ENCODE results near the gene GFER. TPM values are rescaled to one million over a fixed set of nuclear protein-coding genes. Genes with fewer than 3 reads are reported as not detected.
"Not testable (repeated sequence)": the region's sequence is repeated elsewhere in the genome, so short reads cannot be mapped to it uniquely, and the experiment has no call there.

Gene GFER
- total RNA-seq, 1 donor = 9.0 TPM

GRCh38 chr16:1946495-1947368, 37.3 kb upstream of the GFER start:
- H3K9me3 ChIP-seq (ENCODE audit: low read depth, low read length) = no peaks in the 10 kb centered on the region
- H3K4me3 ChIP-seq (ENCODE audit: low read length) = no peak overlapping the region
- no peaks in the 10 kb centered on the region for H3K27me3 ChIP-seq (ENCODE audit: insufficient read depth, low read length)
- H3K4me1 ChIP-seq (ENCODE audit: insufficient read depth, low read length) = peaks cover 20% of the 10 kb centered on the region

- no peaks in the 10 kb centered on the region for H3K27me3 ChIP-seq (ENCODE audit: insufficient read depth, low read length)
- no peak overlapping the region for H3K4me3 ChIP-seq (ENCODE audit: low read length)
- no peaks in the 10 kb centered on the region for H3K9me3 ChIP-seq (ENCODE audit: low read depth, low read length)
- peaks cover 14% of the 10 kb centered on the region for H3K4me1 ChIP-seq (ENCODE audit: insufficient read depth, low read length)
These were observed 36.7 kb upstream of the GFER start for GRCh38 chr16:1947369-1947670.

GRCh38 chr16:1949507-1949906, 34.5 kb upstream of the GFER start:
- no peaks in the 10 kb centered on the region for H3K4me1 ChIP-seq (ENCODE audit: insufficient read depth, low read length)
- no peaks in the 10 kb centered on the region for H3K9me3 ChIP-seq (ENCODE audit: low read depth, low read length)
- H3K27me3 ChIP-seq (ENCODE audit: insufficient read depth, low read length) = no peaks in the 10 kb centered on the region
- H3K4me3 ChIP-seq (ENCODE audit: low read length) = no peak overlapping the region

DNA sequence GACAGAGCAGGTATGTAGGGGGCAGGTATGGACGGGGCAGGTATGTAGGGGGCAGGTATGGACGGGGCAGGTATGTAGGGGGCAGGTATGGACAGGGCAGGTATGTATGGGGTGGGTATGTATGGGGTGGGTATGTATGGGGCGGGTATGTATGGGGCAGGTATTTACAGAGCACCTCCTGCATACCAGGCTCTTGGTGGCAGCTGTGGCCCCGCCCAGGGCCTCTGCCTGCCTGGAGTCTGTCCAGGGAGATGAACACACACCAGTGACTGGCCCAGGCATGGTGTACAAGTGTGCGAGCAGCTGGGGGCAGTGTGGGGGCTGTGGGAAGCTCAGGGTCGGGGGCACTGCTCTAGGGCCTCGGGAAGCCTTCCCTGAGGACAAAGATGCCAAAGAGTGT, 33.9 kb upstream of the GFER start:
- Histone ChIP-seq H3K27me3 (ENCODE audit: insufficient read depth, low read length) (no peaks in the 10 kb centered on the region), H3K4me1 (ENCODE audit: insufficient read depth, low read length) (no peaks in the 10 kb centered on the region)

GRCh38 chr16:1950559-1950958, 33.4 kb upstream of the GFER start:
- Histone ChIP-seq H3K27me3 (ENCODE audit: insufficient read depth, low read length) (no peaks in the 10 kb centered on the region), H3K4me3 (ENCODE audit: low read length) (no peak overlapping the region), H3K9me3 (ENCODE audit: low read depth, low read length) (no peaks in the 10 kb centered on the region), H3K4me1 (ENCODE audit: insufficient read depth, low read length) (no peaks in the 10 kb centered on the region)

More for the DNA sequence above, 33.9 kb upstream of the GFER start:
- Histone ChIP-seq H3K4me3 (ENCODE audit: low read length) (no peak overlapping the region), H3K9me3 (ENCODE audit: low read depth, low read length) (no peaks in the 10 kb centered on the region)

DNA sequence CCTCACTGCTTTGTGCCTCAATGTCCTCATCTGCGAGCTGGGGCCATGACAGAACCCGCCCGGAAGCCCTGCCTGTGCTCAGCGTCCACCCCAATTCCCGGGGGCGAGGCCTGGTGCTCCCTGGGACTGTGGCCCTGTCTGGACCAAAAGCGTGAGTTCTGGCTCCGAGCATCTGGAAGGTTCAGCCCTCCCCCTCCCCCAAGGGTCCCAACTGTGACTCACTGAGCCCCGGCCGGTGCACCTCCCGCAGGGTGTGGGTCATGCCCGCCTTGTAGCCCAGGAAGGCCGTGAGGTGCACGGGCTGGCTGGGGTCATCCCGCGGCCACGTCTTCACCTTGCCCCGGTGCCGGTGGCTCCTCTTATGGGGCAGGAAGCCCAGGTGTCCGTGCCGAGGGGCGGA, 30.3 kb upstream of the GFER start:
- H3K4me1 ChIP-seq (ENCODE audit: insufficient read depth, low read length) = peaks cover 2% of the 10 kb centered on the region
- H3K27me3 ChIP-seq (ENCODE audit: insufficient read depth, low read length) = no peaks in the 10 kb centered on the region
- H3K4me3 ChIP-seq (ENCODE audit: low read length) = no peak overlapping the region
- H3K9me3 ChIP-seq (ENCODE audit: low read depth, low read length) = no peaks in the 10 kb centered on the region

DNA sequence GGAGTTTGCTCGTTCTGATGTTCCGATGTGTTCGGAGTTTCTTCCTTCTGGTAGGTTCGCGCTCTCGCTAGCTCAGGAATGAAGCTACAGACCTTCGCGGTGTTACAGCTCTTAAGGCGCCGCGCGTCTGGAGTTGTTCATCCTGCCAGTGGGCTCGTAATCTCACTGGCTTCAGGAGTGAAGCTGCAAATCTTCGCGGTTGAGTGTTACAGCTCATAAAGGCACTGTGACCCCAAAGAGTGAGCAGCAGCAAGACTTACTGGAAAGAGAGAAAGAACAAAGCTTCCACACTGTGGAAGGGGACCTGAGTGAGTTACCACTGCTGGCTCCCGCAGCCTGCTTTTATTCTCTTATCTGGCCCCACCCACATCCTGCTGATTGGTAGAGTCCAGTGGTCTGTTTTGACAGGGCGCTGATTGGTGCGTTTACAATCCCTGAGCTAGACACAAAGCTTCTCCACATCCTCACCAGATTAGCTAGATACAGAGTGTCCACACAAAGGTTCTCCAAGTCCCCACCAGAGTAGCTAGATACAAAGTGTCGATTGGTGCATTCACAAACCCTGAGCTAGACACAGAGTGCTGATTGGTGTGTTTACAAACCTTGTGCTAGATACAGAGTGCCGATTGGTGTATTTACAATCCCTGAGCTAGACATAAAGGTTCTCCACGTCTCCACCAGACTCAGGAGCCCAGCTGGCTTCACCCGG, 26.4 kb upstream of the GFER start:
- peaks cover 23% of the 10 kb centered on the region for H3K4me1 ChIP-seq (ENCODE audit: insufficient read depth, low read length)
- H3K27me3 ChIP-seq (ENCODE audit: insufficient read depth, low read length); H3K9me3 ChIP-seq (ENCODE audit: low read depth, low read length); H3K4me3 ChIP-seq (ENCODE audit: low read length): not testable (repeated sequence)

DNA sequence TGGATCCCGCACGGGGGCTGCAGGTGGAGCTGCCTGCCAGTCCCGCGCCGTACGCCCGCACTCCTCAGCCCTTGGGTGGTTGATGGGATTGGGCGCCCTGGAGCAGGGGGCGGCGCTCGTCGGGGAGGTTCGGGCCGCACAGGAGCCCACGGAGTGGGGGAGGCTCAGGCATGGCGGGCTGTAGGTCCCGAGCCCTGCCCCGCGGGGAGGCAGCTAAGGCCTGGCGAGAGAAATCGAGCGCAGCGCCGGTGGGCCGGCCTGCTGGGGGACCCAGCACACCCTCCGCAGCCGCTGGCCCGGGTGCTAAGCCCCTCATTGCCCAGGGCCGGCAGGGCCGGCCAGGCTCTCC, 25.9 kb upstream of the GFER start:
- peaks cover 28% of the 10 kb centered on the region for H3K4me1 ChIP-seq (ENCODE audit: insufficient read depth, low read length)
- not testable (repeated sequence) for H3K4me3 ChIP-seq (ENCODE audit: low read length); H3K9me3 ChIP-seq (ENCODE audit: low read depth, low read length); H3K27me3 ChIP-seq (ENCODE audit: insufficient read depth, low read length)

- Histone ChIP-seq H3K4me3 (ENCODE audit: low read length) (no peak overlapping the region), H3K27me3 (ENCODE audit: insufficient read depth, low read length) (no peaks in the 10 kb centered on the region), H3K9me3 (ENCODE audit: low read depth, low read length) (no peaks in the 10 kb centered on the region), H3K4me1 (ENCODE audit: insufficient read depth, low read length) (peaks cover 35% of the 10 kb centered on the region)
These were observed 25.2 kb upstream of the GFER start for GRCh38 chr16:1958715-1959268.

GRCh38 chr16:1959269-1960039, 24.5 kb upstream of the GFER start, which contains the start of gene NDUFB10:
Gene NDUFB10, plus strand, starts transcription at chr16:1959538. Its CDS starts 87 bp downstream, at chr16:1959625.
- H3K4me1 ChIP-seq (ENCODE audit: insufficient read depth, low read length) = peaks cover 40% of the 10 kb centered on the region

GRCh38 chr16:1960665-1961630, 23.0 kb upstream of the GFER start:
- no peaks in the 10 kb centered on the region for H3K9me3 ChIP-seq (ENCODE audit: low read depth, low read length)
- H3K4me3 ChIP-seq (ENCODE audit: low read length) = no peak overlapping the region
- H3K4me1 ChIP-seq (ENCODE audit: insufficient read depth, low read length) = peaks cover 48% of the 10 kb centered on the region
- H3K27me3 ChIP-seq (ENCODE audit: insufficient read depth, low read length) = no peaks in the 10 kb centered on the region

More at GRCh38 chr16:1959269-1960039, 24.5 kb upstream of the GFER start, which contains the start of gene NDUFB10:
- no peaks in the 10 kb centered on the region for H3K27me3 ChIP-seq (ENCODE audit: insufficient read depth, low read length)
- H3K9me3 ChIP-seq (ENCODE audit: low read depth, low read length) = no peaks in the 10 kb centered on the region
- peak within 1 kb of the TSS; percentile 71 for H3K4me3 ChIP-seq (ENCODE audit: low read length)

GRCh38 chr16:1961651-1962067, 22.3 kb upstream of the GFER start:
- Histone ChIP-seq H3K9me3 (ENCODE audit: low read depth, low read length) (no peaks in the 10 kb centered on the region), H3K4me1 (ENCODE audit: insufficient read depth, low read length) (peaks cover 50% of the 10 kb centered on the region)

GRCh38 chr16:1962161-1963153, 21.5 kb upstream of the GFER start:
- not testable (repeated sequence) for H3K9me3 ChIP-seq (ENCODE audit: low read depth, low read length); H3K4me3 ChIP-seq (ENCODE audit: low read length); H3K27me3 ChIP-seq (ENCODE audit: insufficient read depth, low read length)
- peaks cover 50% of the 10 kb centered on the region for H3K4me1 ChIP-seq (ENCODE audit: insufficient read depth, low read length)

More at GRCh38 chr16:1961651-1962067, 22.3 kb upstream of the GFER start:
- no peak overlapping the region for H3K4me3 ChIP-seq (ENCODE audit: low read length)
- H3K27me3 ChIP-seq (ENCODE audit: insufficient read depth, low read length) = no peaks in the 10 kb centered on the region

Measured in mononuclear cell (primary cell).